Lower lobe of right lung (tissue), 2 donors: Measurements from ENCODE around the gene CDC42BPB. TPM values are rescaled to one million over a fixed set of nuclear protein-coding genes. Genes with fewer than 3 reads are reported as not detected.

ENCODE experiments used
- ATAC-seq, 2 donors: fragments of 200-7000 bp; cut with Tn5 transposase; one replicate each; pipeline ENCODE4 v1.9.1; 2020 to 2022; ENCODE audit warnings: mild to moderate bottlenecking in 2 of 2, moderate library complexity in 2 of 2
- DNase-seq: peaks from one replicate; pipeline ENCODE4 v3.0.0-alpha.2; 2020
- H3K27ac ChIP-seq: fragments of 200-600 bp; one replicate; pipeline ENCODE4 v1.8.0; 2022
- H3K27me3 ChIP-seq: fragments of 200-600 bp; one replicate; pipeline ENCODE4 v1.8.0; 2022; ENCODE audit warnings: low read depth
- H3K36me3 ChIP-seq: fragments of 200-600 bp; one replicate; pipeline ENCODE4 v1.8.0; 2022; ENCODE audit warnings: mild to moderate bottlenecking
- H3K4me1 ChIP-seq: fragments of 200-600 bp; one replicate; pipeline ENCODE4 v1.8.0; 2022
- H3K4me3 ChIP-seq: fragments of 200-600 bp; one replicate; pipeline ENCODE4 v1.8.0; 2022; ENCODE audit warnings: mild to moderate bottlenecking
- H3K9me3 ChIP-seq: fragments of 200-600 bp; one replicate; pipeline ENCODE4 v1.8.0; 2022
- intact Hi-C: fragments of 100-400 bp; cut with DNase I; formaldehyde crosslinking; loops from one replicate; pipeline ENCODE4 v1.11.0; 2022
- total RNA-seq: library from RNA; stranded (reverse); fragmentation: NEBNext Ultra II Directional; extraction: Animal tissue kit (Norgen Biotek cat#: 25700); gene quantifications from one replicate; pipeline ENCODE4 v1.2.1, GENCODE V29; 2021
- TF ChIP-seq, protein P1 (sequence below): fragments of 200-600 bp; IDR thresholded peaks from one replicate; pipeline ENCODE4 v1.8.0; 2022; ENCODE audit warnings: antibody characterized with exemption, mild to moderate bottlenecking
- donor health status: DM: no; HTN: yes; CAD: no; lungs with severe emphysema.

Gene CDC42BPB
- total RNA-seq, 1 donor from 2014 or later: 114 TPM

DNA sequence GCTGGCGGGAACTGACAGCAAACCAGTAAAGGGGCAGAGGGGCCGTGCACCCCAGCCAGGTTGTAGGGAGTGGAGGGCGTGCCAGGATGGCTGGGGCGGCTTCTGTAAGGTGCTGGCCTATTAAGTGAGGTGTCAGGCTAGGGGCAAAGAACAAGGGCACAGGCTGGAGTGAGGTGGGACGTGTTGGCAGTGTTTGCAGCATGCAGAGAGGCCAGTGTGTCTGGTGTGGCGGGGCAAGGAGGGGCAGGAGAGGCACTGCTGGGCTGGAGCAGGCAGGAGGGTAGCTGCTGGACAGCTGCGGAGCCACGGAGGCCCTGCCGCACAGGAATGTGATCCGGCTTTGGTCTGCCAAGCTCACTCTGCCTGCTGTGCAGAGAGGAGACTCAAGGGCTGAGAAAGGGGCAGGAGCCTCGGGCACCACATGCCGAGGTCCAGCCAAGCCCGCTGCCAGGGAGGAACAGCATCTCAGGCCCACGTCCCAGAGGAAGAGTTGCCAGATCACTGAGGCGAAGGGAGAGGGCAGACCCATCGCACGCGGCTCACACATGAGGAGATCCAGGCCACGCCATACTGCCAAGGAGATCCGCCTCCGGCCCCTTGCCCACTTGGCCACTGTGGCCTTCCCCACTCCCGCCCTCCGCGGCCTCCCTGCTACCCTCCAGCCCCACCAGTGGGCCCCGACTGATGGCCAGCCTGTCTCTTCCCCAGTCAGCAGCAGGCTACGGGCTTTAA is 88.1 kb downstream of the CDC42BPB start:
- DNase-seq (no peak), ATAC-seq (no peak)
- no peaks in the 10 kb centered on the region for H3K27me3 ChIP-seq
- TF ChIP-seq, protein P1, sequence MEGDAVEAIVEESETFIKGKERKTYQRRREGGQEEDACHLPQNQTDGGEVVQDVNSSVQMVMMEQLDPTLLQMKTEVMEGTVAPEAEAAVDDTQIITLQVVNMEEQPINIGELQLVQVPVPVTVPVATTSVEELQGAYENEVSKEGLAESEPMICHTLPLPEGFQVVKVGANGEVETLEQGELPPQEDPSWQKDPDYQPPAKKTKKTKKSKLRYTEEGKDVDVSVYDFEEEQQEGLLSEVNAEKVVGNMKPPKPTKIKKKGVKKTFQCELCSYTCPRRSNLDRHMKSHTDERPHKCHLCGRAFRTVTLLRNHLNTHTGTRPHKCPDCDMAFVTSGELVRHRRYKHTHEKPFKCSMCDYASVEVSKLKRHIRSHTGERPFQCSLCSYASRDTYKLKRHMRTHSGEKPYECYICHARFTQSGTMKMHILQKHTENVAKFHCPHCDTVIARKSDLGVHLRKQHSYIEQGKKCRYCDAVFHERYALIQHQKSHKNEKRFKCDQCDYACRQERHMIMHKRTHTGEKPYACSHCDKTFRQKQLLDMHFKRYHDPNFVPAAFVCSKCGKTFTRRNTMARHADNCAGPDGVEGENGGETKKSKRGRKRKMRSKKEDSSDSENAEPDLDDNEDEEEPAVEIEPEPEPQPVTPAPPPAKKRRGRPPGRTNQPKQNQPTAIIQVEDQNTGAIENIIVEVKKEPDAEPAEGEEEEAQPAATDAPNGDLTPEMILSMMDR: no peak
- H3K27ac ChIP-seq: no peak overlapping the region
- H3K9me3 ChIP-seq: no peaks in the 10 kb centered on the region
- peaks cover 100% of the 10 kb centered on the region for H3K36me3 ChIP-seq
- no peaks in the 10 kb centered on the region for H3K4me1 ChIP-seq
- no peak overlapping the region for H3K4me3 ChIP-seq
- intact Hi-C loops: no loop called here

DNA sequence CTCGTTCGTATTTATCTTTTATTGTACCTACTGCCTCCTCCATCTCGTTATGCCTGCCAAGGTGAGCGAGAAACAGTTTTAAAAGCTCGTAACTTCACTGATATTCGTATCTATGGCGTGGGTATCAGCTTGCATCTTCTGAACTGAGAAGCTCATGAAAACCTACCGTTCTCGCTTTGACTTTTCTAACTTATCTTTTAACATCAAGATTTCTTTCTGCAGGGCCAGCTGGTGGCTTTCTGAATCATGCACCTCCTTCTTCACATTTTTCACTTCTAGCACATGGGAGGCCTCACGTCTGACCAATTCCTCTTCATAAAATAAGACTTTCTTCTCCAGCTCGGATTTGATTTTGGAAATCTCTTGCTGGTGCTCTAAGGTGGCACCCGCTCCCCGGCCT is 89.0 kb downstream of the CDC42BPB start:
- intact Hi-C loops: no loop called here
- Histone ChIP-seq H3K4me3 (no peak overlapping the region), H3K36me3 (peaks cover 100% of the 10 kb centered on the region), H3K27ac (no peak overlapping the region), H3K9me3 (no peaks in the 10 kb centered on the region), H3K27me3 (no peaks in the 10 kb centered on the region), H3K4me1 (no peaks in the 10 kb centered on the region)
- TF ChIP-seq, protein P1: no peak
- ATAC-seq: no peak
- no peak for DNase-seq

DNA sequence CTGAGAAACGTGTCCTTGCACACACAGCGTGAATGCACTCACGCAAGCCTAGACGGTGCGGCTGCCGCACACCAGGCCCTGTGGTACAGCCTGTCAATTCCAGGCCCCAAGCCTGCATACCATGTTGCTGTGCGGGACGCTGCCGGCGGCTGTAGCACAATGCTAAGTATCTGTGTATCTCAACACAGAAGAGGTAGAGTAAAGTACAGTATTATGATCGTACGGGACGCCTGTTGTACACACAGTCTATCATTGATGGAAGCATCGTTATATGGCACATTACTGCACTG is 89.9 kb downstream of the CDC42BPB start:
- DNase-seq: no peak
- no peaks in the 10 kb centered on the region for H3K4me1 ChIP-seq
- no peak for ATAC-seq
- H3K27me3 ChIP-seq: no peaks in the 10 kb centered on the region
- H3K27ac ChIP-seq: no peak overlapping the region
- TF ChIP-seq, protein P1: no peak
- H3K4me3 ChIP-seq: no peak overlapping the region
- intact Hi-C loops: no loop called here
- H3K36me3 ChIP-seq: peaks cover 100% of the 10 kb centered on the region
- H3K9me3 ChIP-seq: no peaks in the 10 kb centered on the region

DNA sequence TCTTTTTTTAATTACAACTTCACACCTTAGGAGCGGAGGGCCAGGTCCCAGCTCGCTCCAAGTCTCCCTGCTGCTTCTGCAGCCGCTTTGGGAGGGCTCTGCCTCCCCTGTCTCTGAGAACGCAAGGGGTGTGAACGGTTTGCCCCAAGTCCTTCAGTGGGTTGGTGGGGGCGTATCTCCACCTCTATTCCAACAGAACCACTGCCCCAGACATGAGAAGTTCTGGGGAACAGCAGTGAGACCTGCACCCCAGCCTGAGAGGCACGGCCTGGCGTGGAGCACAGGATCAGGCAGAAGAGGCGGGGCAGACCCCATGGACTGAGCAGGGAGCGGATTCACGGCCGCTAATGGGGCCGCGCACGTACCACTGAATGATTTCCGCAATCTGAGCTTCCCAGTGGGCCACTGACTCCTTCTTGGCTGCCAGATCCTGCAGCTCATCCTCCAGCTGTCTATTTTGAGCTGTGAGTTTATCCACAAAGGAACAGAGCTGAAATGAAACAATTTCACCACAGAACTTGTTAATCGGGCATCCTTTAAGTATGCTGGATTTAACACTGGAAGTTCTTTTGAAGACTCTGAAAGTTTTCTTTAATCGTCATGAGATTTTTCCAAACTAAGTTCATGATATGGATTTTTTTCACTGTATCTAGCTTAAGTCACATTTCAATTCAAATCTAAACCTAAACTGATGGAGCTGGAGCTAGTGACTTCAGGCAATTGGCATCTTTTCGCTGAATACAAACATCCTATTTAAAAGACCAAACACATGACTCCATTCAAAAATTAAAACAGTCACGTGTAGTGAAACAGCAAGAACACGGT is 90.5 kb downstream of the CDC42BPB start:
- H3K4me1 ChIP-seq: no peaks in the 10 kb centered on the region
- H3K27ac ChIP-seq: no peak overlapping the region
- H3K4me3 ChIP-seq: no peak overlapping the region
- intact Hi-C loops: no loop called here
- peaks cover 100% of the 10 kb centered on the region for H3K36me3 ChIP-seq
- no peak for ATAC-seq
- no peaks in the 10 kb centered on the region for H3K9me3 ChIP-seq
- DNase-seq: no peak
- H3K27me3 ChIP-seq: no peaks in the 10 kb centered on the region
- TF ChIP-seq, protein P1: no peak

DNA sequence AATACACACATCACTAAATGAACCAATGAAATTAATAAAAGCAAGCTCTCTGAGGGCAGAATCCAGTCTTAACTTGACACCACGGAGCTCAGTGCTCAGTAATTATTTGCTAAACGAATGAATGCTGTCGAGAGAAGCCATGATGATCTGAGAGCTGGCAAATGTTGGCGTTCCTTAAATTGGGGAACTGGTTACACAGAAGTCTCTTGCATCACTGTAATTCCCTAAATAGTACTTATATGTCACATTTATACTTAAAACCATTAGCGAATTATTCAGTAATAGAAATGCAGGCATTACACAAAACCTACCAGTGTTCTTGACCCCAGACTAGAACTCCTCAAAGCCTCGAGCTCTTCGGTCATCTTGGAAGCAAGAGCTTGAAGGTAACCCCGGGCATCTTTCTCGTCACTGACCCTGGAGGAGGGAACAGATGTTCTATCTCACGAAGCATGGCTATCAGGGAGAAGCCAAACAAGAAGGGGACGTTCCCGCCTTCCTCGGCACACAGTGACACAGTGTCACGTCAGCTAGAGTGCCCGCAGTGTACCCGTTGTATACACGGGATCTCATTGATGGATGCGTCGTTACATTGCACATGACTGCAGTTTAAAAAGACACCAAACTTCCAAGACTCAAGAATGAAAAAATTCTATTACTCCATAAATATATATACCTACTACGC is 91.2 kb downstream of the CDC42BPB start:
- no peak for DNase-seq
- ATAC-seq: no peak
- H3K4me1 ChIP-seq: no peaks in the 10 kb centered on the region
- H3K4me3 ChIP-seq: no peak overlapping the region
- TF ChIP-seq, protein P1: no peak
- H3K9me3 ChIP-seq: no peaks in the 10 kb centered on the region
- peaks cover 100% of the 10 kb centered on the region for H3K36me3 ChIP-seq
- H3K27ac ChIP-seq: no peak overlapping the region
- no peaks in the 10 kb centered on the region for H3K27me3 ChIP-seq
- intact Hi-C loops: no loop called here
